GM21717 (cell line): ENCODE results near the gene HSDL2.

Experiments
- ATAC-seq: cut with Tn5 transposase; IDR thresholded peaks from one replicate; pipeline ENCODE4 v1.9.1; 2021; ENCODE audit warnings: mild to moderate bottlenecking, moderate library complexity; ENCODE audit not compliant: unreplicated experiment

The HSDL2 gene

GRCh38 chr9:112443636-112444035 lies 63.7 kb downstream of the HSDL2 start:
- no peak for ATAC-seq

GRCh38 chr9:112445196-112445595 lies 65.3 kb downstream of the HSDL2 start:
- no peak for ATAC-seq

GRCh38 chr9:112446080-112446479 lies 66.2 kb downstream of the HSDL2 start:
- ATAC-seq, result no peak

- ATAC-seq, result no peak
These were observed 66.6 kb downstream of the HSDL2 start for GRCh38 chr9:112446526-112446925.

- no peak for ATAC-seq
These were observed 67.4 kb downstream of the HSDL2 start for GRCh38 chr9:112447283-112447761.

GRCh38 chr9:112462855-112463254 lies 82.9 kb downstream of the HSDL2 start:
- no peak for ATAC-seq

- ATAC-seq, result no peak
These were observed 85.4 kb downstream of the HSDL2 start for GRCh38 chr9:112465352-112465751.

- no peak for ATAC-seq
These were observed 93.1 kb downstream of the HSDL2 start for GRCh38 chr9:112472996-112473395.

GRCh38 chr9:112473986-112474385 lies 94.1 kb downstream of the HSDL2 start:
- no peak for ATAC-seq

- ATAC-seq, result no peak
These were observed 95.4 kb downstream of the HSDL2 start for GRCh38 chr9:112475318-112475717.

- ATAC-seq, result no peak
These were observed 97.4 kb downstream of the HSDL2 start for GRCh38 chr9:112477330-112477729.

GRCh38 chr9:112479221-112479620 lies 99.3 kb downstream of the HSDL2 start:
- ATAC-seq, result no peak

GRCh38 chr9:112484607-112485006 lies 104.7 kb downstream of the HSDL2 start:
- ATAC-seq, result no peak

- ATAC-seq, result no peak
These were observed 105.7 kb downstream of the HSDL2 start for GRCh38 chr9:112485574-112485973.

- ATAC-seq, result peak; percentile 90
These were observed 106.5 kb downstream of the HSDL2 start, which contains the start of gene KIAA1958 for GRCh38 chr9:112486221-112487007. Gene KIAA1958, plus strand, starts transcription at chr9:112486827. Its CDS starts 87,254 bp downstream, at chr9:112574081.

GRCh38 chr9:112487008-112487798 lies 107.3 kb downstream of the HSDL2 start:
- ATAC-seq, result peak; percentile 43

- ATAC-seq, result no peak
These were observed 108.0 kb downstream of the HSDL2 start for GRCh38 chr9:112487799-112488340.

GRCh38 chr9:112489039-112489546 lies 109.2 kb downstream of the HSDL2 start:
- no peak for ATAC-seq

- ATAC-seq, result no peak
These were observed 110.2 kb downstream of the HSDL2 start for GRCh38 chr9:112489876-112490666.

- ATAC-seq, result no peak
These were observed 113.7 kb downstream of the HSDL2 start for GRCh38 chr9:112493393-112494137.
